ENCODE data around the gene ATP10A.
"Not testable (repeated sequence)": the region's sequence is repeated elsewhere in the genome, so short reads cannot be mapped to it uniquely, and the experiment has no call there.

Gene ATP10A

GRCh38 chr15:25653371-25653770 is 209.8 kb downstream of the ATP10A start:
- TF ChIP-seq CTCF (IDR thresholded peaks at IDR 0.05; ENCODE audit: control insufficient read depth, extremely low read depth, insufficient read depth): no peak
- no peak for DNase-seq (ENCODE audit: low read depth)
- H3K4me3 ChIP-seq (ENCODE audit: low read depth, low read length): no peak overlapping the region

GRCh38 chr15:25652704-25653103 is 210.4 kb downstream of the ATP10A start:
- DNase-seq (ENCODE audit: low read depth): no peak
- H3K4me3 ChIP-seq (ENCODE audit: low read depth, low read length): no peak overlapping the region
- no peak for TF ChIP-seq CTCF (IDR thresholded peaks at IDR 0.05; ENCODE audit: control insufficient read depth, extremely low read depth, insufficient read depth)

- no peak overlapping the region for H3K4me3 ChIP-seq (ENCODE audit: low read depth, low read length)
- DNase-seq (ENCODE audit: low read depth): no peak
- TF ChIP-seq CTCF (IDR thresholded peaks at IDR 0.05; ENCODE audit: control insufficient read depth, extremely low read depth, insufficient read depth): no peak
Measured at GRCh38 chr15:25649390-25649789, 213.7 kb downstream of the ATP10A start.

- no peak overlapping the region for H3K4me3 ChIP-seq (ENCODE audit: low read depth, low read length)
- TF ChIP-seq CTCF (IDR thresholded peaks at IDR 0.05; ENCODE audit: control insufficient read depth, extremely low read depth, insufficient read depth): no peak
Measured at GRCh38 chr15:25643120-25643519, 220.0 kb downstream of the ATP10A start.

GRCh38 chr15:25641762-25642161 is 221.4 kb downstream of the ATP10A start:
- H3K4me3 ChIP-seq (ENCODE audit: low read depth, low read length): no peak overlapping the region
- DNase-seq (ENCODE audit: low read depth): no peak
- TF ChIP-seq CTCF (IDR thresholded peaks at IDR 0.05; ENCODE audit: control insufficient read depth, extremely low read depth, insufficient read depth): no peak

More at GRCh38 chr15:25643120-25643519, 220.0 kb downstream of the ATP10A start:
- no peak for DNase-seq (ENCODE audit: low read depth)

- H3K4me3 ChIP-seq (ENCODE audit: low read depth, low read length): no peak overlapping the region
- DNase-seq (ENCODE audit: low read depth): no peak
- TF ChIP-seq CTCF (IDR thresholded peaks at IDR 0.05; ENCODE audit: control insufficient read depth, extremely low read depth, insufficient read depth): no peak
Measured at GRCh38 chr15:25641361-25641760, 221.8 kb downstream of the ATP10A start.

GRCh38 chr15:25640959-25641358 is 222.2 kb downstream of the ATP10A start:
- H3K4me3 ChIP-seq (ENCODE audit: low read depth, low read length); DNase-seq (ENCODE audit: low read depth): not testable (repeated sequence)

Measured in LNCaP clone FGC (cell line).